Caco-2 (cell line): ENCODE measurements around the gene EIF4EBP3. TPM values are rescaled to one million over a fixed set of nuclear protein-coding genes. Genes with fewer than 3 reads are reported as not detected.

ENCODE experiments used
- BruUV-seq: library from RNA; stranded (reverse); fragments of 400-500 nt; replicated peaks from 2 replicates; lab custom pipeline; 2021; lab: Mats Ljungman, UMichigan
- CTCF ChIA-PET: fragments of 300-600 bp; sonication (Branson Sonifier 250); formaldehyde crosslinking; loops from one replicate; lab custom pipeline; 2022; ENCODE audit warnings: antibody characterized with exemption; lab: Charles Lee
- POLR2A ChIA-PET: fragments of 300-600 bp; sonication (Branson Sonifier 250); formaldehyde crosslinking; loops from one replicate; lab custom pipeline; 2022; ENCODE audit warnings: antibody characterized with exemption; lab: Charles Lee
- DNase-seq, 2 experiments: peaks; one replicate each; pipeline versions ENCODE4 v3.0.0 to v3.0.0-alpha.2; 2020 to 2022
- H3K27me3 ChIP-seq: replicated peaks from 2 replicates; pipeline ENCODE4 v1.6.0; 2011; ENCODE audit warnings: low read length; ENCODE audit not compliant: control insufficient read depth, insufficient read depth
- H3K36me3 ChIP-seq: 2 replicates; pipeline ENCODE4 v1.5.1; 2011; ENCODE audit warnings: low read length; ENCODE audit not compliant: control insufficient read depth, insufficient read depth
- H3K4me1 ChIP-seq: fragments of 250-450 bp; sonication (Bioruptor Pico); 2 replicates; pipeline ENCODE4 v1.5.1; 2020; ENCODE audit warnings: mild to moderate bottlenecking
- H3K4me3 ChIP-seq: 2 replicates; pipeline ENCODE4 v1.5.1; 2011; ENCODE audit warnings: low read depth, mild to moderate bottlenecking, control low read depth, low read length
- H3K9me3 ChIP-seq: fragments of 250-450 bp; sonication (Bioruptor Pico); 2 replicates; pipeline ENCODE4 v1.5.1; 2020; ENCODE audit warnings: mild to moderate bottlenecking, moderate library complexity
- H3K27ac Mint-ChIP-seq: one replicate; pipeline ENCODE4 v1.8.0; 2022; ENCODE audit warnings: mixed read lengths; ENCODE audit not compliant: unreplicated experiment
- H3K27me3 Mint-ChIP-seq: one replicate; pipeline ENCODE4 v1.8.0; 2022; ENCODE audit warnings: mixed read lengths; ENCODE audit not compliant: insufficient read depth, unreplicated experiment
- H3K36me3 Mint-ChIP-seq: one replicate; pipeline ENCODE4 v1.8.0; 2022; ENCODE audit warnings: mild to moderate bottlenecking, mixed read lengths; ENCODE audit not compliant: insufficient read depth, unreplicated experiment
- H3K4me1 Mint-ChIP-seq: one replicate; pipeline ENCODE4 v1.8.0; 2022; ENCODE audit warnings: low read depth, mixed read lengths; ENCODE audit not compliant: unreplicated experiment
- H3K4me3 Mint-ChIP-seq: one replicate; pipeline ENCODE4 v1.8.0; 2022; ENCODE audit warnings: mild to moderate bottlenecking, moderate library complexity, mixed read lengths; ENCODE audit not compliant: unreplicated experiment
- H3K9me3 Mint-ChIP-seq: one replicate; pipeline ENCODE4 v1.8.0; 2022; ENCODE audit warnings: mixed read lengths; ENCODE audit not compliant: unreplicated experiment
- intact Hi-C: fragments of 100-400 bp; cut with micrococcal nuclease; formaldehyde crosslinking; loops from one replicate; pipeline ENCODE4 v1.10.0; 2022; ENCODE audit not compliant: unreplicated experiment
- total RNA-seq: library from RNA; stranded (reverse); gene quantifications from 2 replicates; pipeline ENCODE4 v1.2.3, GENCODE V29; 2022
- TF ChIP-seq, protein P1 (sequence below), 2 experiments: fragments of 200-600 bp in 1 of 2; IDR thresholded peaks; 1 replicate in 1 of 2; 2 replicates in 1 of 2; pipeline versions ENCODE4 v1.5.1 to v1.8.0; 2011 to 2022; ENCODE audit warnings: antibody characterized with exemption in 1 of 2, control low read depth in 1 of 2, inconsistent platforms in 1 of 2, low read depth in 1 of 2, low read length in 1 of 2, mild to moderate bottlenecking in 1 of 2, moderate library complexity in 1 of 2; ENCODE audit not compliant: insufficient read depth in 1 of 2, severe bottlenecking in 1 of 2, unreplicated experiment in 1 of 2

The EIF4EBP3 gene
- total RNA-seq, 1 experiment from 2014 or later: 7.6 TPM

DNA sequence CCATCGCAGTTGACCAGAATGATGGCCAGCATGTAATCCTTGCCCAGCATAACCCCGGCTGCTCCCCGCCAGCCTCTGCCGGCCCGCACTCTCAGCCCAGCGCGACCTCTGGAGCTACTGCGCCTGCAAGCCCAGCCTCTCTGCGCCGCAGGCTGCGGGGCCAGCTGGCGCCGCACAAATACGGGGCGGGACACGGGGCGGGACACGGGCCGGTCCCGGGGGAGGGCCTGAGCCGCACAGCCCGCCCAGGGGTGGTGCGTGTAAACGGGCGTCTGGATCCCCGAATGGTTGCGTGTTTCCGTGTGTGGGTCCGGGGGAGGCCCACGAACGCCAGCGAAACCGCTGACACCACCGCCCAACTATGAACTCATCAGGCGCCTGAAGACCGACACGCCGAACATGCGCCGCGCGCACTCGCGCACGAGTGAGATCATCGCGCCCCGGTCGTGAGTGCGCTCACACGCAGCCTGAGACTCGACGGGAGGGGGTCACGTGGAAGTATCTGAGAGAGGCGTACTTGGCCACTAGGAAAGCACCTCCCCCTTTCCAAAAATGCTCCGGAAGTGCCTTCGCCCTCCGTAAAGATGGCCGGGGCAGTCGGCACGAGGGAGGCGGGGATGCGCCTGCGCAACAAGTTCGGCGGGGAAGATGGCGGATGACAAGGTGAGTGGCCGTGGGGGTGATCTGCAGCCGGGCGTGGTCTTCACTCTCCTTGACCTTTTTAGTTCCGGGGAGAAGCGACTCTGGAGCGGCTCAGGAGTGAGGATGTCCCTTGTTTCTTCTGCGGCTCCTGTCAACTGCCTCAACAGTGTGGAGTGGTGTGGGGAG lies 16.9 kb downstream of the EIF4EBP3 start, which contains the start of the genes APBB3 and SLC35A4:
APBB3 (minus strand) TSS at position 403 of the 828 bp plus-strand sequence; CDS start at position 50, 353 bp downstream.
SLC35A4 (plus strand) TSS at position 633 of the 828 bp plus-strand sequence. CDS start 2,342 bp downstream, outside the sequence.
- Histone ChIP-seq H3K36me3 (no peaks in the 10 kb centered on the region; the same call in 1 of the 2 replicates), H3K4me3 (peak within 1 kb of the TSS; percentile 68), H3K9me3 (no peaks in the 10 kb centered on the region), H3K27me3 (no peaks in the 10 kb centered on the region), H3K4me1 (peaks cover 7% of the 10 kb centered on the region; the same call in 1 of the 2 replicates)
- ChIA-PET POLR2A (interaction anchor here (0.5 to 1.1 kb wide), 11 partner anchors 12 to 162 kb away, joined by 3 to 15 read pairs (median 5); partner anchors contain the start of genes EIF4EBP3 and TMCO6), CTCF (interaction anchor here (0.6 to 1.0 kb wide), 5 partner anchors 8 to 122 kb away, joined by 3 read pairs; partner anchors contain the start of gene EIF4EBP3)
- DNase-seq: peak; percentile 96 to 98
- intact Hi-C loops: loop anchor here (1.0 to 5.0 kb wide), 5 partner anchors 17 to 148 kb away; partner anchors contain the start of genes EIF4EBP3, IK, NDUFA2 and TMCO6
- no peaks in the 10 kb centered on the region for H3K9me3 Mint-ChIP-seq
- no peaks in the 10 kb centered on the region for H3K27me3 Mint-ChIP-seq
- H3K36me3 Mint-ChIP-seq: peaks cover 49% of the 10 kb centered on the region
- no TSS peak for BruUV-seq
- TF ChIP-seq, protein P1, sequence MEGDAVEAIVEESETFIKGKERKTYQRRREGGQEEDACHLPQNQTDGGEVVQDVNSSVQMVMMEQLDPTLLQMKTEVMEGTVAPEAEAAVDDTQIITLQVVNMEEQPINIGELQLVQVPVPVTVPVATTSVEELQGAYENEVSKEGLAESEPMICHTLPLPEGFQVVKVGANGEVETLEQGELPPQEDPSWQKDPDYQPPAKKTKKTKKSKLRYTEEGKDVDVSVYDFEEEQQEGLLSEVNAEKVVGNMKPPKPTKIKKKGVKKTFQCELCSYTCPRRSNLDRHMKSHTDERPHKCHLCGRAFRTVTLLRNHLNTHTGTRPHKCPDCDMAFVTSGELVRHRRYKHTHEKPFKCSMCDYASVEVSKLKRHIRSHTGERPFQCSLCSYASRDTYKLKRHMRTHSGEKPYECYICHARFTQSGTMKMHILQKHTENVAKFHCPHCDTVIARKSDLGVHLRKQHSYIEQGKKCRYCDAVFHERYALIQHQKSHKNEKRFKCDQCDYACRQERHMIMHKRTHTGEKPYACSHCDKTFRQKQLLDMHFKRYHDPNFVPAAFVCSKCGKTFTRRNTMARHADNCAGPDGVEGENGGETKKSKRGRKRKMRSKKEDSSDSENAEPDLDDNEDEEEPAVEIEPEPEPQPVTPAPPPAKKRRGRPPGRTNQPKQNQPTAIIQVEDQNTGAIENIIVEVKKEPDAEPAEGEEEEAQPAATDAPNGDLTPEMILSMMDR (IDR thresholded peaks at IDR 0.05; ENCODE audit: insufficient read depth in 1 of 2, low read depth in 1 of 2, low read length in 1 of 2, severe bottlenecking in 1 of 2, unreplicated experiment in 1 of 2): no peak
- peak within 1 kb of the TSS; percentile 93 for H3K27ac Mint-ChIP-seq
- H3K4me1 Mint-ChIP-seq: peaks cover 6% of the 10 kb centered on the region
- H3K4me3 Mint-ChIP-seq: peak within 1 kb of the TSS; percentile 84

DNA sequence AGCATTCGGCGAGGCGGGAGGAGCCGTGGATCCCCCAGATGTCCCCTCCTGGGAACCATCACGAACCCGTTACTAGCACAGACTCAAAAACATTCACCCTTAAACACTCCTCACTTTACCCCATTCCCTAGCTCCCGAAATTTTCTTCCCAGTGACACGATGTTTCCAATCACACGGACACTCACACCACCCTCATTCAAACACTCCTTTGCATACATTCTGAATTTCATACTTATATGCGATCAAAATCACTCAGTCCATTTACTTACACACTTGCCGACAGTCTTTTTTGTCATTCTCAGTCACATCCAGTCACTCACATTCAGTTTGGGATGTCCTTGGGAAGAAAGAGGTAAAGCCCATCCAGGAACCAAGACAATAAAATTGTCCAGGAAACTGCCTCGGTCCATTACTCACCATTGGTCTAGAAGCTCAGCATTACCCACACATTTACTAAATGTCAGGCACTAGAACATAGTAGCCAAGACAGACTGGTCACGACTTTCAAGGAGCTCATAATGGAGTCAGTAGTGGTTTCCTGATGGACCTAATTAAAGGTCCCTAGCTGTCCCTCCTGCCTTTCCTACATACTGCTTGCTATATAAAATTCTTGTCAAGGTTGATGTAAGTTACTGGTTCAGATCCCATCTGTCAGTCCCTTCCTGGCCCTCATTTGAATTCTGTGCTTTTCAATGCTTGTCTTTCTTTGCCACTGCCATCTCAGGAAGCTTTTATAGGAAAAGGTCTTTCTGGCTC lies 17.7 kb downstream of the EIF4EBP3 start:
- BruUV-seq: TSS peak; percentile 68
- Histone ChIP-seq H3K4me3 (peak overlapping the region; percentile 68), H3K27me3 (no peaks in the 10 kb centered on the region), H3K36me3 (no peaks in the 10 kb centered on the region; the same call in 1 of the 2 replicates), H3K9me3 (no peaks in the 10 kb centered on the region), H3K4me1 (peaks cover 7% of the 10 kb centered on the region; the same call in 1 of the 2 replicates)
- Mint-ChIP-seq H3K9me3 (no peaks in the 10 kb centered on the region), H3K27ac (peak overlapping the region; percentile 93), H3K36me3 (peaks cover 48% of the 10 kb centered on the region), H3K4me3 (peak overlapping the region; percentile 84), H3K27me3 (no peaks in the 10 kb centered on the region), H3K4me1 (peaks cover 6% of the 10 kb centered on the region)
- ChIA-PET POLR2A (interaction anchor here (0.6 to 1.0 kb wide), 3 partner anchors 18 to 82 kb away, joined by 3 to 10 read pairs (median 5); partner anchors contain the start of genes EIF4EBP3, IK and NDUFA2), CTCF (interaction anchor here (0.6 kb wide), 1 partner anchor 155 kb away, joined by 3 read pairs; no protein-coding TSS in a partner anchor)
- DNase-seq: no peak
- TF ChIP-seq, protein P1 (IDR thresholded peaks at IDR 0.05; ENCODE audit: insufficient read depth in 1 of 2, low read depth in 1 of 2, low read length in 1 of 2, severe bottlenecking in 1 of 2, unreplicated experiment in 1 of 2): no peak
- intact Hi-C loops: no loop called here
